Transverse colon (tissue), 4 donors: ENCODE data around the gene CBLC. TPM values are rescaled to one million over a fixed set of nuclear protein-coding genes. Genes with fewer than 3 reads are reported as not detected.

Experiments used
- DNase-seq: peaks from one replicate; pipeline ENCODE4 v3.0.0-alpha.2; 2019
- H3K27ac ChIP-seq, 4 donors: fragments of 200-600 bp; sonication (generic); 2 replicates each; pipeline ENCODE4 v1.5.1; 2016 to 2018; ENCODE audit warnings: inconsistent platforms in 4 of 4
- H3K27me3 ChIP-seq: fragments of 200-600 bp; sonication (generic); 2 replicates; pipeline ENCODE4 v1.5.1; 2017; ENCODE audit warnings: inconsistent platforms
- H3K36me3 ChIP-seq, 4 donors: fragments of 200-600 bp; sonication (generic); 2 replicates each; pipeline ENCODE4 v1.5.1; 2017 to 2019; ENCODE audit warnings: inconsistent platforms in 4 of 4
- H3K4me1 ChIP-seq, 4 donors: fragments of 200-600 bp; sonication (generic); 2 replicates each; pipeline ENCODE4 v1.5.1; 2017 to 2020; ENCODE audit warnings: inconsistent platforms in 4 of 4
- H3K4me3 ChIP-seq, 4 donors: fragments of 200-600 bp; sonication (generic); 1 replicate in 1 of 4; 2 replicates in 3 of 4; pipeline versions ENCODE4 v1.5.1 to v1.6.1; 2017 to 2019; ENCODE audit warnings: inconsistent platforms in 4 of 4
- H3K9me3 ChIP-seq, 2 donors: fragments of 200-600 bp; sonication (generic); 2 replicates each; pipeline ENCODE4 v1.5.1; 2017 to 2019; ENCODE audit warnings: inconsistent platforms in 2 of 2
- EP300 ChIP-seq: sonication (generic); formaldehyde crosslinking; IDR thresholded peaks from one replicate; pipeline ENCODE4 v1.6.1; 2017; ENCODE audit warnings: antibody characterized with exemption, low read depth
- POLR2A ChIP-seq: fragments of 450-650 bp; IDR thresholded peaks from one replicate; pipeline ENCODE4 v1.6.1; 2016; ENCODE audit warnings: antibody characterized with exemption, mild to moderate bottlenecking, moderate library complexity
- POLR2AphosphoS5 ChIP-seq, 3 donors: sonication (generic); formaldehyde crosslinking; IDR thresholded peaks; one replicate each; pipeline ENCODE4 v1.6.1; 2016; ENCODE audit warnings: antibody characterized with exemption in 3 of 3
- WGBS, 2 donors: methylation state at CpG; one replicate each; pipeline ENCODE4 v1.1.5; 2018; ENCODE audit warnings: low coverage in 1 of 2; 5-methylcytosine and 5-hydroxymethylcytosine counted together
- in situ Hi-C, 4 donors: fragments of 200-750 bp; cut with MboI; loops; one replicate each; pipeline versions ENCODE4 v1.15.0 to v1.15.1; 2017; ENCODE audit warnings: low sequenced_read_pairs in 3 of 4, low pct_ligation_motif_present in 1 of 4, low pct_unique_long_range_greater_than_20kb in 1 of 4
- intact Hi-C: fragments of 100-400 bp; cut with DNase I; formaldehyde crosslinking; loops from one replicate; pipeline ENCODE4 v1.15.1; 2023; ENCODE audit warnings: low total_unique reads
- total RNA-seq, 4 donors: library from RNA; depleted of rRNA; stranded (reverse); fragments of >200 nt; gene quantifications; one replicate each; pipeline ENCODE4 v1.1.0, GENCODE V29; 2016
- TF ChIP-seq, protein P1 (sequence below), 5 experiments: fragments of 200-600 bp in 3 of 5; fragments of 450-650 bp in 2 of 5; sonication (generic) in 3 of 5; IDR thresholded peaks; 1 replicate in 2 of 5; 2 replicates in 3 of 5; pipeline ENCODE4 v1.5.1; 2016 to 2017; ENCODE audit warnings: antibody characterized with exemption in 5 of 5, inconsistent platforms in 3 of 5, mild to moderate bottlenecking in 2 of 5, moderate library complexity in 1 of 5

CBLC gene
- total RNA-seq, 4 donors from 2014 or later: 96.1 to 210 (median 145) TPM

DNA sequence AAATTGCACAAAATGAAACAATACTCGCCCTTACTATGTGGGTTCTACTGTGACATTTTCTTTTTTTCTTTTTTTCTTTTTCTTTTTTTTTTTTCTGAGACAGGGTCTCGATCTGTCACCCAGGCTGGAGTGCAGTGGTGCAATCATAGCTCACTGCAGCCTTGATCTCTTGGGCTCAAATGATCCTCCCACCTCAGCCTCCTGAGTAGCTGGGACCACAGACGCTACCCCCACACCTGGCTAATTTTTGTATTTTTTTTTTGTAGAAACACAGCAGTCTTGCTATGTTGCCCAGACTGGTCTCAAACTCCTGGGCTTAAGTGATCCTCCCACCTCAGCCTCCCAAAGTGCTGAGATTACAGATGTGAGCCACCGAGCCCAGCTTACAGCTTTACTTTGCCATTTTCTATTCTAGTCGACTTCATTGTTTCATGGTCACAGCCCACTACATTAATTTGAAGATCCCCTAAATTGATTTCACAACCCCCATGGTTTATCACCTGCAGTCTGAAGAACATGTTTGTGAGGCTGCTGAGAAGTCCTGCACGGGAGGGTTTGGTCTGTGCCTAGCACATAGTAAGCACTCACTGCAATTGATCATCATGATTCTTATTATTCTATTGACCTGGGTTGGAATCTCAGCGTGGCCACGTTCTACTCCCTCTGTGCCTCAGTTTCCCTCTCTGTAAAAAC, 25.4 kb upstream of the CBLC start:
- H3K9me3 ChIP-seq: no peaks in the 10 kb centered on the region
- peaks cover 45 to 86% (median 83%) of the 10 kb centered on the region in 4 donors for H3K4me1 ChIP-seq
- H3K27ac ChIP-seq: peak overlapping the region; percentile 96 to 99 (median 98)
- in situ Hi-C loops (no loop called here), intact Hi-C loops (no loop called here)
- TF ChIP-seq POLR2AphosphoS5 (IDR thresholded peaks at IDR 0.05) (no peak), POLR2A (no peak), EP300 (no peak)
- TF ChIP-seq, protein P1, sequence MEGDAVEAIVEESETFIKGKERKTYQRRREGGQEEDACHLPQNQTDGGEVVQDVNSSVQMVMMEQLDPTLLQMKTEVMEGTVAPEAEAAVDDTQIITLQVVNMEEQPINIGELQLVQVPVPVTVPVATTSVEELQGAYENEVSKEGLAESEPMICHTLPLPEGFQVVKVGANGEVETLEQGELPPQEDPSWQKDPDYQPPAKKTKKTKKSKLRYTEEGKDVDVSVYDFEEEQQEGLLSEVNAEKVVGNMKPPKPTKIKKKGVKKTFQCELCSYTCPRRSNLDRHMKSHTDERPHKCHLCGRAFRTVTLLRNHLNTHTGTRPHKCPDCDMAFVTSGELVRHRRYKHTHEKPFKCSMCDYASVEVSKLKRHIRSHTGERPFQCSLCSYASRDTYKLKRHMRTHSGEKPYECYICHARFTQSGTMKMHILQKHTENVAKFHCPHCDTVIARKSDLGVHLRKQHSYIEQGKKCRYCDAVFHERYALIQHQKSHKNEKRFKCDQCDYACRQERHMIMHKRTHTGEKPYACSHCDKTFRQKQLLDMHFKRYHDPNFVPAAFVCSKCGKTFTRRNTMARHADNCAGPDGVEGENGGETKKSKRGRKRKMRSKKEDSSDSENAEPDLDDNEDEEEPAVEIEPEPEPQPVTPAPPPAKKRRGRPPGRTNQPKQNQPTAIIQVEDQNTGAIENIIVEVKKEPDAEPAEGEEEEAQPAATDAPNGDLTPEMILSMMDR (IDR thresholded peaks at IDR 0.05): no peak
- DNase-seq: no peak
- no peaks in the 10 kb centered on the region for H3K27me3 ChIP-seq
- peak overlapping the region in 2 of 4 donors; percentile 36 to 49 for H3K4me3 ChIP-seq
- 39 to 61% methylated on average over 5 to 8 of the region's 8 CpGs for WGBS, 2 donors
- peaks cover 0 to 6% (median 0%) of the 10 kb centered on the region in 4 donors for H3K36me3 ChIP-seq

DNA sequence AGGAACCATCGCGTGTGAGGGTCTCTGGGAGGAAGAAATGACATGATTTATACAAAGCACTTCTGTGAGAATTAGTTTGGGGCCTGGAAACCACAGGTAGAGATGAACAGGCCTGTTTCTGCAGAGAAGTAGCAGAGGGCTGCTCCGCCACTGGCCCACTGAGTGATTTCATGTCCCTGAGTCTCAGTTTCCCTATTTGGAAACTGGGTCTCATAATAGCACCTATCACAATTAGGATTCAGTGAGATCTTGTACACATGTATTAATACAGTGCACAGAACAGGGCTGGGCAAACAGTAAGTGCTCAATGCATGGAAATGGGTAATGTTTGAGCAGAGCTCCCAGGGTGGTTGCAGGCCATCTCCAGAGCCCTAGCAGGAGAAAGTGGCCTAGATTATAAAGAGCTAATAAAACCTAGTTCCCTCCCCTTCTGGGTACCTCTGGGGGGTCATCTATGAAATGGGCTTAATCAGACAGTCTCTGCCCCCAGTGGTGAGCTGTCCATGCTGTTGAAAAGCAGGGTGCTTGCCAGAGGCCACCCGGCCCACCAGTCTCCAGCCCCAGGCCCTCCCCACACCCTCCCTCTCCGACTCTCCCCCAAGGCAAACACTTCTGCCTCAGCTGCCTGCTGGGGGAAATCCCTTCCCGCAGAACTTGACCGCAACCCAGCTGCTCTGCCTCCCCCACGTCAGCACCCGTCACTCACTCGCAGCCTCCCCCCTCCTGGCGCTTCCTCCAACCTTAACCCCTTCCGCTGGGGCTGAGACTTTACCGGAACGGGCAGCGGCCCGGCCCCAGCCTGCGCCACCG, 24.7 kb upstream of the CBLC start:
- Histone ChIP-seq H3K9me3 (no peaks in the 10 kb centered on the region), H3K4me3 (peak overlapping the region; percentile 20 to 49 (median 32)), H3K27ac (peak overlapping the region; percentile 96 to 99 (median 98)), H3K4me1 (peaks cover 50 to 88% (median 85%) of the 10 kb centered on the region in 4 donors), H3K36me3 (peaks cover 0 to 6% (median 0%) of the 10 kb centered on the region in 4 donors), H3K27me3 (no peaks in the 10 kb centered on the region)
- 21 to 33% methylated on average over 2 to 9 of the region's 18 CpGs for WGBS, 2 donors
- DNase-seq: peak; percentile 96
- TF ChIP-seq, protein P1 (IDR thresholded peaks at IDR 0.05): peak in 2 of 5 experiments; percentile 12 to 32
- peak; percentile 96 for TF ChIP-seq EP300
- TF ChIP-seq POLR2AphosphoS5 (IDR thresholded peaks at IDR 0.05): peak; percentile 85 to 92 (median 89)
- peak; percentile 71 for TF ChIP-seq POLR2A
- intact Hi-C loops: no loop called here
- in situ Hi-C loops: no loop called here

DNA sequence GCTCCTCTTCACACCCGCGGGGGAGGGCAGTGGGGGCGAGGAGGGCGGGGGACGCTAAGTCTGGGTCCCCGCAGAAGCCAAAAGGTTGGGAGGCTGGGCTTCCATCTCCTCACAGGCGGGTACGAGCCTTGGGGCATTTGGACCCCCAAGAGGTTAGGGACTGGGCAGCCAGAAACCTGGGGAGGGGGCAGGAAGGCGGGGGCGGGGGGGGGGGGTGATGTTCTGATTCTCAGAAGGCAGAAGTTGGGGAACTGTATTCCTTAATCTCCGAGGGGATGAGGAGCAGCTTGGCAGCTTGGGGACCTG, 24.1 kb upstream of the CBLC start:
- no peaks in the 10 kb centered on the region for H3K9me3 ChIP-seq
- peak overlapping the region; percentile 20 to 49 (median 32) for H3K4me3 ChIP-seq
- WGBS, 2 donors: 1% methylated on average over 10 of the region's 11 CpGs; no CpG with 5 or more reads in 1 of the 2 donors
- H3K27ac ChIP-seq: peak overlapping the region; percentile 96 to 99 (median 98)
- intact Hi-C loops: no loop called here
- no peak for DNase-seq
- in situ Hi-C loops: no loop called here
- TF ChIP-seq POLR2A: no peak
- TF ChIP-seq, protein P1 (IDR thresholded peaks at IDR 0.05): no peak
- TF ChIP-seq POLR2AphosphoS5 (IDR thresholded peaks at IDR 0.05): no peak
- no peak for TF ChIP-seq EP300
- H3K27me3 ChIP-seq: no peaks in the 10 kb centered on the region
- peaks cover 0 to 6% (median 0%) of the 10 kb centered on the region in 4 donors for H3K36me3 ChIP-seq
- H3K4me1 ChIP-seq: peaks cover 50 to 91% (median 87%) of the 10 kb centered on the region in 4 donors
